Measurements from ENCODE around the gene CRACR2A.

The CRACR2A gene

GRCh38 chr12:3605692-3606091, 147.2 kb downstream of the CRACR2A start:
- no peak overlapping the region for H3K4me3 ChIP-seq (ENCODE audit: low read length)
- no peak for DNase-seq (ENCODE audit: low read depth, low spot score)

GRCh38 chr12:3604748-3605586, 147.9 kb downstream of the CRACR2A start:
- no peak overlapping the region for H3K4me3 ChIP-seq (ENCODE audit: low read length)
- no peak for DNase-seq (ENCODE audit: low read depth, low spot score)

GRCh38 chr12:3604286-3604685, 148.6 kb downstream of the CRACR2A start:
- no peak overlapping the region for H3K4me3 ChIP-seq (ENCODE audit: low read length)
- DNase-seq (ENCODE audit: low read depth, low spot score): no peak

DNA sequence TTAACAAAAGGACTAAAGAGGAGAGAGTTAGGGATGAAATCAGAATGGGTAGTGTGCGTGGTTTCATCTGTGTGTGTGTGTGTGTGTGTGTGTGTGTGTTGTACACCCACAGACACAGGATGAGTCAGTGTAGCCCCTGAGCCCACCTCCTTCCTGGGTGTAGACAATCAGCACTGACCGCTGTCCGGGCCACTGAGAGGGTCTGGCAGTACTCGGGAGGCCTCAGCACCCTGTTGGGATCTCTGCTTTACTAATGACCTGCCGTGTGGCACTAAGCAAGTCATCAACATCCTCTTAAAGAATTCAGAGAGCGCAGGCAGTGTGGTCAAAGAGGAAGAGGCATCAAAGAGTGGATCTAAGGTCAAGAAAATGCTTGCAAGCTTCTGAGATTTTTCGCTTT, 149.3 kb downstream of the CRACR2A start:
- H3K4me3 ChIP-seq (ENCODE audit: low read length): no peak overlapping the region
- no peak for DNase-seq (ENCODE audit: low read depth, low spot score)

DNA sequence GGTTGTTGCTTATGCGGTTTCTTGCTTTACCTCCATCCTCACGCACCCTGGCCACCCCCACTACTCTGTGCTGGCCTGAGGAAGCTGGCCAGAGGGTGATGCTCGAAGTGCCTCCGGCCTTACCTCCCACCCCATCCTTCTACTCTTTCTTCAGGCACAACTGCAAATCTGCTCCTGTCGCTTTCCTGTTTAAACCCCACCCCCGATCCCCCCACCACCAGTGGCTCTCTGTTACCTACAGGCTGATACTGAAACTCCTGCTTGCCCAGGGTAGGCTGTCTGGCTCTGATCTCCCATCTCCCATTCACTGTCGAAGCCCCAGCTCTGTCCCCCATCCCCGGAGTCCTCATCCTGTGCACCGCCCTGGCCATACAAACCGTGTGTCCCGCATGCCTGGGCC, 150.4 kb downstream of the CRACR2A start:
- no peak overlapping the region for H3K4me3 ChIP-seq (ENCODE audit: low read length)

DNA sequence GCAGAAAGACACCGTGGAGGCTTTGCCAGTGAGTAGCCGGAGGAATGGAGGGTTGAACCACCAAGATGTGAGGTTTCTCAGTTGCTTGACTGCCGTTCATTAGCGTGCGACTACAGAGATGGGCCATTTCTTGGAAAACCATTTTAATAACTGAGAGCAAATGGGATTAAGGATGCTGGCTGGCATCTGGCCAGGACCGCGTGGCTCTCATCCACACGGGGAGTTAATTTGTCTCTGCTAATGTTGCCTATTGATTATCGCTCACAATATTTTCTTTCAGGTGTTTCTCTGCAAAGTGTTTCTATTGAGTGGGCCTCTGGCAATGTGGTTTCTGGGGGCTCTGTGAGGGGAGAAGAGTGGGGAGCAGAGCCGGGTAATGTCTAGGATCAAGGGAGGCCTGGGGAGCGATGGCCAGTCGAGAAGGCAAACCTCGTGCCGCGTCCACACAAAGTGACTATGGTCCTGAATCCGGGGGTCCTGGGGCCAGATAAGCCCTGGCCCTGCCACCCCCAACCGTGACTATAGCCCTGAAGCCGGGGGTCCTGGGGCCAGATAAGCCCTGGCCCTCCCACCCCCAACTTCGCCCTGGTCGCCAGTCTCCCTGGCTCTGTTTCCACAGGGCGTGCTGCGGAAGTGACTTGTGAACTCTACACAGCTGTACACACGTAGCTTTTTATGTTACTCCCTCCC, 151.3 kb downstream of the CRACR2A start:
- no peak for DNase-seq (ENCODE audit: low read depth, low spot score)
- no peak overlapping the region for H3K4me3 ChIP-seq (ENCODE audit: low read length)

More for the DNA sequence above, 150.4 kb downstream of the CRACR2A start:
- no peak for DNase-seq (ENCODE audit: low read depth, low spot score)

DNA sequence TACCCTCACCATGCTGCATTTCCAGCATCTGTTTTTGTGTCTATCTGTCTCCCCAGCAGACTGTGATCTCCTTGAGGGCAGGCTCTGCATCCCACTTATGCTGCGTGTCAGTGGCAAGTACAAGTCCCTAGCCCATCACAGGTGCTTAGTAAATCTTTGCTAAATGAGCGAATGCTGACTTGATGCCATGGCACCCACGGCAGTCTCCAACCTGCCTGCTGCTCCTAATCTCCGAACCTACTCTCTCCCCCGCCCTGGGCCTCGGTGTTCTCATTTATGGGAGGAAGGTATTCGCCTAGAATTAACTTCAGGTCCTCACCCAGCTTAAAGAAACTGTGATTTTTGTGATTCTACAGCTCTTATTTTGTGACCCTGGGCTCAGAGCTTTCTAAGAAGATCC, 152.0 kb downstream of the CRACR2A start:
- H3K4me3 ChIP-seq (ENCODE audit: low read length): no peak overlapping the region
- no peak for DNase-seq (ENCODE audit: low read depth, low spot score)

DNA sequence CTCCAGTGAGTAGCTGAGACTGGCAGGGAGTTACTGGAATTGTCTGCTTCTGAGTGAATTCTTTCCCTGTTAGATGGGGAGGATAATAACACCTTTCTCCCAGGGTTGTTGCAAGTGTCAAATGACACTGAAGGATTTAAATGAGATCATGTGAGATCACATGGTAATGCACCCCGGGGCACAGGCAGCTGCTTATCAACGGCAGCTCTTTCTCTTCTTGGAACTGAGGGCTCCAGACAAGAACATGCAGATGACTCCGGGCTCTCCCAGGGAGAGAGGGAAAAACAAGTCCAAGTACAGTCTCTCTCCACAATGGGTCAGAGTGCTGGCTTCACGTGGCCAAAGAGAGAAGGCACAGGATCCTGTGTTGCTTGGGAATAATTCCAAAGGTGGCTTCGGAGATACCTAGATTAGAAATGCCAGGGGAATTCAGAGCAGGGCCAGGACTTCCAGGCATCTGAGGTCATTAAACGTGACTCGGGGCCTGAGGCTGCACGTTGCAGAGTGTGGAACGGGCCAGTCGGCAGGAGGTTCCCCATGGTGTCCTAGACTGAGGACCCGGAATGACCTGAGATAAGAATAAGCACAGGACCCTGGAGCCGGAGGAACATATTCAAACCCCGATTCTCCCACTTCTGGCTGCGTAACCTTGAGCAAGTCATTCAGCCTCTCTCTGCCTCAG, 152.7 kb downstream of the CRACR2A start:
- DNase-seq (ENCODE audit: low read depth, low spot score): no peak
- H3K4me3 ChIP-seq (ENCODE audit: low read length): no peak overlapping the region

DNA sequence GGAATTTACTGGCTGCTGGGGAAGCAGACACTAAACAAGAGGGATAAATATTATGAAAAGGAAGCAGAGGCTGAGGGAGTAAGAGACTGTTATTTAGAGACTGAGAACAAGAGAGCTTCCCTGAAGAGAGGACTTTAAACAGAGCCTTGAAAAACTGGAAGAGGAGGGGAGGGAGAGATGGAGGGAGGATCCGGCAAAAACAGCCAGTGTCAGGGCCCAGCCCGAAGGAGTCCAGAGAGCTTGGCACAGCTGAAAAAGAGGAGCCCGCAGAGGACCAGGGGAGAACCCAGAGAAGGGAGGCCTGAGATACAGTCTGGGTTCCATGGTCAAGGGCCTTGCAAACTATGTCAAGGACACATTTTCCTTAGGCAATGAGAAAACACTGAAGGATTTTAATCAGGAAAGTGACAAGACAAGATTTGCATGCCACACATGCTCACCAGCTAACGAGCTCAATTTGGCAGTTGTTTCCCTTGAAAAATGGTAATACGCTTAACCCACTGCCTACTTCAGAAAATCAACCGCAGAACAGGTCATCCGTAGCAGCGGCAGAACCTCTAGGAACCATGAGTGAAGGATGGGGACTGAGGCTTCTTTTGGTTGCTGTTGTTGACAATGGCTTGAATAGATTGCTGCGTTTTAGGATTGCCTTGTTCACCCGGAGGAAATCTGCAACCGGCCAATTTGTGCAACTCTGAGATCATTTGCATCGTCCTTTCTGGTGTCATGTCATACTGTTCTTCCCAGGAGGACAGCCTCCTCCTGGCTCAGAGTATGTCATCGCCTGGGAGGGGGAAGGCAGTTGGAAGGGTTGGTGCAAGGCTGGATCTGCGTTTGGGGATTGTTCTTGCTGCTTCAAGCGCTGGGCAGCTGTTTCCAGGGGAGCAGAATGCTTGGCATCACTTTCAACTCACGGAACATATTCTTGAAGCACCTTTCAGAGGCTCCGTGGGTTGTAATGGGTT, 153.7 kb downstream of the CRACR2A start:
- DNase-seq (ENCODE audit: low read depth, low spot score): no peak
- H3K4me3 ChIP-seq (ENCODE audit: low read length): no peak overlapping the region

DNA sequence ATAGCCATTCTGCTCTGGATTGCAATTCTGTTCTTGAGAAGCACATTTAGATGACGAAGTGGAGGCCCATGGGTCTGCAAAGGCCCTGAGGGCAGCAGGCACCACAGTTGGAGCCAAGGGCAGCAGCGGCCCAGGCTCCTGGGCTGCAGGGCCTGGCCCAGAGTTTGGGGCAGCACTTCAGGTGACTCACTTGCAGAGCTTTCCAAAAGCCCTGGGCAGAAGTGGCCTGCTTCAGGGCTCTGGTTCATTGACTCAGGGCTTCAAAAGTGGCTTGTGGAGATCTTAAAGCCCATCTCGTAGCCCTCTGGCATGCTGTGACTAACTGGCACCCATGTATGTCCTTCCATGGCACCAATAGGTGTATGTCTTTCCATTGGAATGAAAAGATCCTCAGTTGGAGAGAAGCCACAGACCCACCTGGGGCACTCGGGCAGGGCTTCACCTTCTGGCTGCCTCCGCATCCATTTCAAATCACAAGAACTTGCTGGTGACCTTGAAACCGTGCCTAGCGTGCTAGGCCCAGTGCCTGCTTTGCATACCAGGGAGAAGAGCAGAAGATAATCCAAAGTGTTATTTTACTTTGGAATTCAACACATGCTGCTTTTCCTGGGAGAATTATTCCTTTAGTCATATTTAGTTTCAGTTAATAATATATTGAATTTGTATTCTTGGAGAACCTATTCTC, 155.2 kb downstream of the CRACR2A start:
- H3K4me3 ChIP-seq (ENCODE audit: low read length): no peak overlapping the region
- DNase-seq (ENCODE audit: low read depth, low spot score): no peak

DNA sequence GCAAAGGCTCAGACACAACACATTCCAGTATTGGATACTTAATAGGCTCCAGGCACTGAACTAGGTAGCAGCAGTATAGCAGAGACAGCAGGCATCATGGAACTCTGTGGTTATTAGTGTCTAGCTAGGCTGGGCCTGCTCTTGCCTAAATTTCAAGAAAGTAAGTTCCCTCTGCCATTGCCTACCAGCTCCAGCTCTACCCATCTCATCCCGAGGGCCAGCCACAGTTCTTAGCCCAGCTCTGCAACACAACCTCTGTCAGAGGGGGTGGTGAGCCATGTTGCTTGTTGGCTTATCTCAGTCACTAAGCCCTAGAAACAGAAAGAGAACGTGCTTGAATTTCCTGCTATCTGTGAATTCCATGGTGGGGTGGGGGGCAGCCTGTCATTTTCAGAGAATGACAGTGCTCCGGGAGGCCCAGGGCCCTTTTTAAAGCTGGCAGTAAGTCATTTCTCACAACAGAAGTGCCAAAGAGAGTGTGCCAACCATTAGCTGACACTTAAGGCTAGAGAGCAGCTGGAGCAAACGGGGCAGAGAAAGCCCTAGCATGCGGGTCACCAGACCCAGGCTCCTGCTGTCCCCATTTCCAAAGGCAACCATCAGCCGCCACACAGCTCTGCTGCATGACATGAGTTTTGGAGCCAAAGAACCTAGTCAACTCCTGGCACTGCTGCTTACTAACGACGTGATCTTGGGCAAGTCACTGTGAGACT, 156.1 kb downstream of the CRACR2A start:
- DNase-seq (ENCODE audit: low read depth, low spot score): no peak
- no peak overlapping the region for H3K4me3 ChIP-seq (ENCODE audit: low read length)

- no peak overlapping the region for H3K4me3 ChIP-seq (ENCODE audit: low read length)
- no peak for DNase-seq (ENCODE audit: low read depth, low spot score)
Observed at GRCh38 chr12:3595721-3596120, 157.2 kb downstream of the CRACR2A start.

- no peak overlapping the region for H3K4me3 ChIP-seq (ENCODE audit: low read length)
- DNase-seq (ENCODE audit: low read depth, low spot score): no peak
Observed at GRCh38 chr12:3594966-3595365, 157.9 kb downstream of the CRACR2A start.

- H3K4me3 ChIP-seq (ENCODE audit: low read length): no peak overlapping the region
- no peak for DNase-seq (ENCODE audit: low read depth, low spot score)
Observed at GRCh38 chr12:3593906-3594483, 158.9 kb downstream of the CRACR2A start.

DNA sequence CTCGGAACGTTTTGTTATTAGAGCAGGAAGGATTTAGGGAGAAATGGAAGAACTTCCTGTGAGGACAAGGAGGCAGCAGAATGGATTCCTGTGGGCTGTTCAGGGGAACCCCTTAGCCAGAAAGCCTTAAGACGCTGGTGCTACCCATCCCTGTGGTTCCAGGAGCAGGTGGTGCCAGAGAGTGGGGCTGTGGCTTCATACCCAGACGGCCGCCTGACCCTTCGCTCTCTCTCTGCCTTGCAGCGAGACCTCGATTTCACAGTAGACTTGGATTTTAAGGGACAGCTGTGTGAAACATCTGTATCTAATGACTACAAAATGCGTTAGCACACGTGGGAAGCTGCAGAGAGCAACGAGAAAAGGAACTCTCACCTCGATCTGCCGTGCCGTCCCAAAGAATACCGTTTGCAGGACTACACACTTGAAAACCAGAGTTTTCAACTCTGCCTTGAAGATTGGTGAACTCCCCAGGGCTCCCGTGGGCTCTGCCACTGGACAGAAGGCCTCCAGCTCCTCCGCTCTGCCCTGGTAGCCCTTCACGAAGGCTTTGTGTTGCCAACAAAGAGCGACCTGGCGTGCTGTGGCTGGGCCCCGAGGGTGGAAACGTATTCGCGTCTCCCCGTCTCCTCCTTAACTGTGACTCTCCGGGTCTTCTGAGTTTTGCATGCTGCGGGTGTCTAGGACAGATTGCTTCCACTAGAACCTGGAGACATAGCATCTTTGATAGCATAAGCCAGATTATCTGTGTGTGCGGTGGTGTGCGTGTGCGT, 159.9 kb downstream of the CRACR2A start:
- no peak for DNase-seq (ENCODE audit: low read depth, low spot score)
- no peak overlapping the region for H3K4me3 ChIP-seq (ENCODE audit: low read length)

- H3K4me3 ChIP-seq (ENCODE audit: low read length): no peak overlapping the region
Observed at GRCh38 chr12:3589745-3590144, 163.2 kb downstream of the CRACR2A start.

More at GRCh38 chr12:3589745-3590144, 163.2 kb downstream of the CRACR2A start:
- no peak for DNase-seq (ENCODE audit: low read depth, low spot score)

Measured in Jurkat, Clone E6-1 (cell line).